Calu3 (cell line): Measurements from ENCODE around the gene HOXC6. TPM values are rescaled to one million over a fixed set of nuclear protein-coding genes. Genes with fewer than 3 reads are reported as not detected.

ENCODE experiments used
- BruUV-seq: library from RNA; stranded (reverse); fragments of 400-500 nt; replicated peaks from 2 replicates; lab custom pipeline; 2021; lab: Mats Ljungman, UMichigan
- CTCF ChIA-PET: fragments of 300-600 bp; sonication (Branson Sonifier 250); formaldehyde crosslinking; loops from one replicate; lab custom pipeline; 2022; ENCODE audit warnings: antibody characterized with exemption; lab: Charles Lee
- DNase-seq: peaks from one replicate; pipeline ENCODE4 v3.0.0; 2022
- H3K27ac Mint-ChIP-seq: one replicate; pipeline ENCODE4 v1.8.0; 2022; ENCODE audit warnings: mixed read lengths; ENCODE audit not compliant: unreplicated experiment
- H3K27me3 Mint-ChIP-seq: one replicate; pipeline ENCODE4 v1.8.0; 2022; ENCODE audit warnings: mixed read lengths; ENCODE audit not compliant: unreplicated experiment
- H3K36me3 Mint-ChIP-seq: one replicate; pipeline ENCODE4 v1.8.0; 2022; ENCODE audit warnings: mild to moderate bottlenecking, moderate library complexity, mixed read lengths; ENCODE audit not compliant: insufficient read depth, unreplicated experiment
- H3K4me1 Mint-ChIP-seq: one replicate; pipeline ENCODE4 v1.8.0; 2022; ENCODE audit warnings: mild to moderate bottlenecking, low read depth, mixed read lengths; ENCODE audit not compliant: unreplicated experiment
- H3K4me3 Mint-ChIP-seq: one replicate; pipeline ENCODE4 v1.8.0; 2022; ENCODE audit warnings: mild to moderate bottlenecking, low read depth, moderate library complexity, mixed read lengths; ENCODE audit not compliant: unreplicated experiment
- H3K9me3 Mint-ChIP-seq: one replicate; pipeline ENCODE4 v1.8.0; 2022; ENCODE audit warnings: low read depth, mixed read lengths; ENCODE audit not compliant: unreplicated experiment
- intact Hi-C: fragments of 100-400 bp; cut with micrococcal nuclease; formaldehyde crosslinking; loops from one replicate; pipeline ENCODE4 v1.10.0; 2022; ENCODE audit not compliant: unreplicated experiment
- total RNA-seq: library from RNA; stranded (reverse); gene quantifications from 2 replicates; pipeline ENCODE4 v1.2.3, GENCODE V29; 2022
- TF ChIP-seq, protein P1 (sequence below): fragments of 200-600 bp; IDR thresholded peaks from one replicate; pipeline ENCODE4 v1.8.0; 2022; ENCODE audit warnings: antibody characterized with exemption; ENCODE audit not compliant: unreplicated experiment

Gene HOXC6
- total RNA-seq, 1 experiment from 2014 or later: 1.2 TPM

DNA sequence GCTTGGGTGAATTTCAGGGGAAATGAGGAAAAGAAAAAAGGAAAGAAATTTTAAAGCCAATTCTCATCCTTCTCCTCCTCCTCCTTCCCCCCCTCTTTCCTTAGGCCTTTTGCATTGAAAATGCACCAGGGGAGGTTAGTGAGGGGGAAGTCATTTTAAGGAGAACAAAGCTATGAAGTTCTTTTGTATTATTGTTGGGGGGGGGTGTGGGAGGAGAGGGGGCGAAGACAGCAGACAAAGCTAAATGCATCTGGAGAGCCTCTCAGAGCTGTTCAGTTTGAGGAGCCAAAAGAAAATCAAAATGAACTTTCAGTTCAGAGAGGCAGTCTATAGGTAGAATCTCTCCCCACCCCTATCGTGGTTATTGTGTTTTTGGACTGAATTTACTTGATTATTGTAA is 27.3 kb downstream of the HOXC6 start:
- intact Hi-C loops: no loop called here
- Mint-ChIP-seq H3K4me1 (no peaks in the 10 kb centered on the region), H3K36me3 (peaks cover 9% of the 10 kb centered on the region), H3K4me3 (no peak overlapping the region), H3K27me3 (peaks cover 98% of the 10 kb centered on the region), H3K27ac (no peak overlapping the region), H3K9me3 (no peaks in the 10 kb centered on the region)
- DNase-seq: no peak
- TF ChIP-seq, protein P1, sequence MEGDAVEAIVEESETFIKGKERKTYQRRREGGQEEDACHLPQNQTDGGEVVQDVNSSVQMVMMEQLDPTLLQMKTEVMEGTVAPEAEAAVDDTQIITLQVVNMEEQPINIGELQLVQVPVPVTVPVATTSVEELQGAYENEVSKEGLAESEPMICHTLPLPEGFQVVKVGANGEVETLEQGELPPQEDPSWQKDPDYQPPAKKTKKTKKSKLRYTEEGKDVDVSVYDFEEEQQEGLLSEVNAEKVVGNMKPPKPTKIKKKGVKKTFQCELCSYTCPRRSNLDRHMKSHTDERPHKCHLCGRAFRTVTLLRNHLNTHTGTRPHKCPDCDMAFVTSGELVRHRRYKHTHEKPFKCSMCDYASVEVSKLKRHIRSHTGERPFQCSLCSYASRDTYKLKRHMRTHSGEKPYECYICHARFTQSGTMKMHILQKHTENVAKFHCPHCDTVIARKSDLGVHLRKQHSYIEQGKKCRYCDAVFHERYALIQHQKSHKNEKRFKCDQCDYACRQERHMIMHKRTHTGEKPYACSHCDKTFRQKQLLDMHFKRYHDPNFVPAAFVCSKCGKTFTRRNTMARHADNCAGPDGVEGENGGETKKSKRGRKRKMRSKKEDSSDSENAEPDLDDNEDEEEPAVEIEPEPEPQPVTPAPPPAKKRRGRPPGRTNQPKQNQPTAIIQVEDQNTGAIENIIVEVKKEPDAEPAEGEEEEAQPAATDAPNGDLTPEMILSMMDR: no peak
- CTCF ChIA-PET: interaction anchor here (0.6 to 0.9 kb wide), 2 partner anchors 134 to 252 kb away, joined by 3 to 6 read pairs; partner anchors contain the start of gene SMUG1
- BruUV-seq: no TSS peak

DNA sequence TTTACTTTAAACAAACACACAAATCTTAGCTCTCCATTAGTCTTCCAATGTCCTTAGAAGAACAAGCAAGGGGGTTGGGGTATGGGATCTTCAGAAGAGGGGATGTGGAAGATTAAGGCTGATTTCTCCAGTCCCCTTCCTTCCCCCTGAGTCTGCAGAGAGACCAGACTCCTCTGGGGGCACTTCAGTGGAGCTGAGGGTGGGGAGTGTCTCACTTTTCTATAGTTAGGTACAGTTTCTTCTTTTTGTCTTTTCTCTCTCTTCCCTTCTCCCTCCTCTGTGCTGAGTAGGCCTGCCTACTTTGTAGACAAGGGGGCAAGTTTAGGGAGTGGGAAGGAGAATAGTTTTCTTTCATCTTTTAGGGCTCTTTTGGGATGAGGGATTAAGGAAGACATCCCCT is 27.9 kb downstream of the HOXC6 start:
- DNase-seq: no peak
- H3K36me3 Mint-ChIP-seq: peaks cover 9% of the 10 kb centered on the region
- CTCF ChIA-PET: interaction anchor here (0.6 to 0.9 kb wide), 2 partner anchors 133 to 253 kb away, joined by 3 to 6 read pairs; partner anchors contain the start of gene SMUG1
- H3K4me3 Mint-ChIP-seq: no peak overlapping the region
- no TSS peak for BruUV-seq
- intact Hi-C loops: no loop called here
- TF ChIP-seq, protein P1: no peak
- no peaks in the 10 kb centered on the region for H3K9me3 Mint-ChIP-seq
- no peaks in the 10 kb centered on the region for H3K4me1 Mint-ChIP-seq
- peaks cover 98% of the 10 kb centered on the region for H3K27me3 Mint-ChIP-seq
- H3K27ac Mint-ChIP-seq: no peak overlapping the region

DNA sequence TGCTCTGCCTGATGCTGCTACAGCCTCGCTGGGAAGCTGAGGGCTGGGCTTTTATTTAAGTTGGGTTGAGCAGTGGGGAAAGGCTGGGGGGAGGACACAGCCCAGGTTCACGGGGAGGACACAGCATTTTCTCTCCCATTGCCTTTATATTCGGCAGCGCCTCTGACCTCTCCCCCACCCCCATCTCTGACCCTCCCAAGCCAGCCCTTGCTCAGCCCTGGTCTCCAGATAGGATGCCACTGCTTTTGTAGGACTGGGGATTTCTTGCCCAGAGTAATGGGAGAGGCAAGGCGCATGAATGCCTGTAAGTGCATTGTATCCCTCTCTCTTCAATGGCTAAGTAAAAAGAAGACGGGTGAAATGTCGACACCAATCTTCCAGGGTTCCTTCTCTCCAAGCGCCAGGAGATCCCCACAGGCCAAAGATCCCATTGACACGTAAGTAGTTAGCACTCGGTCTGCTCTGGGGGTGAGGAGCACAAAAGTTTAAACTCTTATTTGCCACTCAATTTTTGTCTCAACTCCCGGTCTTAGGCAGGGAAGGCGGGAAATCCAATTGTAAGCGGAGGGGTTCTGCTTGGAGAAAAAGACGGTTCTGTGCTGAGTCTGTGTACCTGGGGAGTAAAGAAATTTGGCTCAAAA is 30.0 kb downstream of the HOXC6 start:
- no peak overlapping the region for H3K4me3 Mint-ChIP-seq

DNA sequence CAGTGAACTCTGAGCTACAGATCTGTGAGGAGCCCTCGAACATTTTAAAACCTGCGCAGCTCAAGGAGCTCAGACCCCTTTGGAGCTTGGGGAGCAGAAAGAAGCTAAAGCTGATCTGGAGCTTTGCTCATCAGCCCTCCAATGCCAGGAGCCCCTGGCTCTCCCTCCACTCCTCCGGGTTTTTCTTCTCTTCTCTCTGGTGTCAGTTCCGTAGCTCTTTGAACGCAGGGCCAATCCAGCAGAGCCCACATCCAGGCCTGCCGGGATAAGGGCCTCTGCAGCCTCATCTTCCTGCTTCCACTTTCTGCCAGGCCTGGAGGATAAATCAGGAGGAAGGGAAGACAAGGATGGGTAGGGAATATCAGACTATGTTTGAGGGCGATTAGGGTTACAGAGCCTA is 31.4 kb downstream of the HOXC6 start:
- no peaks in the 10 kb centered on the region for H3K4me1 Mint-ChIP-seq
- CTCF ChIA-PET: no interaction called here

More for the DNA sequence above, 30.0 kb downstream of the HOXC6 start:
- intact Hi-C loops: no loop called here
- H3K4me1 Mint-ChIP-seq: no peaks in the 10 kb centered on the region
- H3K9me3 Mint-ChIP-seq: no peaks in the 10 kb centered on the region
- TF ChIP-seq, protein P1: no peak
- H3K27me3 Mint-ChIP-seq: peaks cover 99% of the 10 kb centered on the region
- DNase-seq: no peak
- CTCF ChIA-PET: interaction anchor here (0.6 to 0.9 kb wide), 2 partner anchors 25 to 49 kb away, joined by 3 to 7 read pairs; partner anchors contain the start of genes HOXC5 and HOXC8
- BruUV-seq: no TSS peak
- no peak overlapping the region for H3K27ac Mint-ChIP-seq
- H3K36me3 Mint-ChIP-seq: peaks cover 9% of the 10 kb centered on the region

More for the DNA sequence above, 31.4 kb downstream of the HOXC6 start:
- peaks cover 94% of the 10 kb centered on the region for H3K27me3 Mint-ChIP-seq
- BruUV-seq: no TSS peak
- intact Hi-C loops: no loop called here
- H3K4me3 Mint-ChIP-seq: no peak overlapping the region
- no peak for DNase-seq
- TF ChIP-seq, protein P1: no peak
- no peaks in the 10 kb centered on the region for H3K36me3 Mint-ChIP-seq
- no peak overlapping the region for H3K27ac Mint-ChIP-seq
- no peaks in the 10 kb centered on the region for H3K9me3 Mint-ChIP-seq
